Measurements from ENCODE around the gene MOB3B.
"Not testable (repeated sequence)": the region's sequence is repeated elsewhere in the genome, so short reads cannot be mapped to it uniquely, and the experiment has no call there.

The MOB3B gene

GRCh38 chr9:27467486-27467885 lies 62.1 kb downstream of the MOB3B start:
- H3K36me3 Mint-ChIP-seq (ENCODE audit: low read depth) = no peaks in the 10 kb centered on the region
- no peaks in the 10 kb centered on the region for H3K27me3 Mint-ChIP-seq
- no peaks in the 10 kb centered on the region for H3K9me3 Mint-ChIP-seq
- H3K27ac Mint-ChIP-seq = no peak overlapping the region
- peaks cover 3% of the 10 kb centered on the region for H3K4me1 Mint-ChIP-seq (ENCODE audit: low read depth)
- H3K4me3 Mint-ChIP-seq = no peak overlapping the region

- H3K27me3 Mint-ChIP-seq; H3K36me3 Mint-ChIP-seq (ENCODE audit: low read depth); H3K27ac Mint-ChIP-seq; H3K4me1 Mint-ChIP-seq (ENCODE audit: low read depth); H3K9me3 Mint-ChIP-seq; H3K4me3 Mint-ChIP-seq: not testable (repeated sequence)
These were observed 63.1 kb downstream of the MOB3B start for GRCh38 chr9:27466516-27466915.

- not testable (repeated sequence) for H3K27ac Mint-ChIP-seq; H3K27me3 Mint-ChIP-seq; H3K4me3 Mint-ChIP-seq; H3K9me3 Mint-ChIP-seq; H3K36me3 Mint-ChIP-seq (ENCODE audit: low read depth)
- H3K4me1 Mint-ChIP-seq (ENCODE audit: low read depth) = peaks cover 10% of the 10 kb centered on the region
These were observed 64.7 kb downstream of the MOB3B start for GRCh38 chr9:27464950-27465349.

GRCh38 chr9:27462846-27463245 lies 66.8 kb downstream of the MOB3B start:
- Mint-ChIP-seq H3K27ac (no peak overlapping the region), H3K4me1 (ENCODE audit: low read depth) (peaks cover 7% of the 10 kb centered on the region), H3K27me3 (no peaks in the 10 kb centered on the region), H3K36me3 (ENCODE audit: low read depth) (no peaks in the 10 kb centered on the region), H3K4me3 (no peak overlapping the region), H3K9me3 (no peaks in the 10 kb centered on the region)

- Mint-ChIP-seq H3K4me1 (ENCODE audit: low read depth) (peaks cover 11% of the 10 kb centered on the region), H3K27me3 (no peaks in the 10 kb centered on the region), H3K27ac (no peak overlapping the region), H3K4me3 (no peak overlapping the region), H3K36me3 (ENCODE audit: low read depth) (no peaks in the 10 kb centered on the region), H3K9me3 (no peaks in the 10 kb centered on the region)
These were observed 67.2 kb downstream of the MOB3B start for GRCh38 chr9:27462434-27462833.

GRCh38 chr9:27460226-27461023 lies 69.2 kb downstream of the MOB3B start:
- H3K4me3 Mint-ChIP-seq = no peak overlapping the region
- H3K9me3 Mint-ChIP-seq = no peaks in the 10 kb centered on the region
- H3K27ac Mint-ChIP-seq = no peak overlapping the region
- no peaks in the 10 kb centered on the region for H3K36me3 Mint-ChIP-seq (ENCODE audit: low read depth)
- H3K4me1 Mint-ChIP-seq (ENCODE audit: low read depth) = peaks cover 17% of the 10 kb centered on the region
- no peaks in the 10 kb centered on the region for H3K27me3 Mint-ChIP-seq

- H3K27me3 Mint-ChIP-seq = no peaks in the 10 kb centered on the region
- no peaks in the 10 kb centered on the region for H3K9me3 Mint-ChIP-seq
- H3K27ac Mint-ChIP-seq = peak overlapping the region; percentile 36
- peaks cover 17% of the 10 kb centered on the region for H3K4me1 Mint-ChIP-seq (ENCODE audit: low read depth)
- no peak overlapping the region for H3K4me3 Mint-ChIP-seq
- H3K36me3 Mint-ChIP-seq (ENCODE audit: low read depth) = peaks cover 4% of the 10 kb centered on the region
These were observed 72.2 kb downstream of the MOB3B start for GRCh38 chr9:27457445-27457844.

GRCh38 chr9:27453860-27454553 lies 75.6 kb downstream of the MOB3B start:
- H3K4me3 Mint-ChIP-seq = no peak overlapping the region

GRCh38 chr9:27451207-27451797 lies 78.3 kb downstream of the MOB3B start:
- peaks cover 21% of the 10 kb centered on the region for H3K36me3 Mint-ChIP-seq (ENCODE audit: low read depth)
- H3K4me3 Mint-ChIP-seq = no peak overlapping the region
- peaks cover 7% of the 10 kb centered on the region for H3K4me1 Mint-ChIP-seq (ENCODE audit: low read depth)
- no peak overlapping the region for H3K27ac Mint-ChIP-seq
- H3K27me3 Mint-ChIP-seq = no peaks in the 10 kb centered on the region
- no peaks in the 10 kb centered on the region for H3K9me3 Mint-ChIP-seq

More at GRCh38 chr9:27453860-27454553, 75.6 kb downstream of the MOB3B start:
- H3K27me3 Mint-ChIP-seq = no peaks in the 10 kb centered on the region
- peaks cover 7% of the 10 kb centered on the region for H3K36me3 Mint-ChIP-seq (ENCODE audit: low read depth)
- peaks cover 10% of the 10 kb centered on the region for H3K4me1 Mint-ChIP-seq (ENCODE audit: low read depth)
- H3K9me3 Mint-ChIP-seq = no peaks in the 10 kb centered on the region
- no peak overlapping the region for H3K27ac Mint-ChIP-seq

GRCh38 chr9:27450752-27451151 lies 78.9 kb downstream of the MOB3B start:
- Mint-ChIP-seq H3K27ac (no peak overlapping the region), H3K36me3 (ENCODE audit: low read depth) (peaks cover 21% of the 10 kb centered on the region), H3K4me1 (ENCODE audit: low read depth) (peaks cover 7% of the 10 kb centered on the region), H3K9me3 (no peaks in the 10 kb centered on the region), H3K27me3 (no peaks in the 10 kb centered on the region), H3K4me3 (no peak overlapping the region)

- not testable (repeated sequence) for H3K4me1 Mint-ChIP-seq (ENCODE audit: low read depth); H3K4me3 Mint-ChIP-seq; H3K9me3 Mint-ChIP-seq; H3K27me3 Mint-ChIP-seq; H3K27ac Mint-ChIP-seq
- H3K36me3 Mint-ChIP-seq (ENCODE audit: low read depth) = peaks cover 21% of the 10 kb centered on the region
These were observed 81.3 kb downstream of the MOB3B start for GRCh38 chr9:27448356-27448755.

- Mint-ChIP-seq H3K27me3 (no peaks in the 10 kb centered on the region), H3K36me3 (ENCODE audit: low read depth) (peaks cover 17% of the 10 kb centered on the region), H3K4me1 (ENCODE audit: low read depth) (peaks cover 18% of the 10 kb centered on the region), H3K27ac (no peak overlapping the region), H3K4me3 (no peak overlapping the region), H3K9me3 (no peaks in the 10 kb centered on the region)
These were observed 82.5 kb downstream of the MOB3B start for GRCh38 chr9:27447031-27447683.

- Mint-ChIP-seq H3K4me1 (ENCODE audit: low read depth) (peaks cover 30% of the 10 kb centered on the region), H3K36me3 (ENCODE audit: low read depth) (peaks cover 17% of the 10 kb centered on the region), H3K4me3 (no peak overlapping the region), H3K27ac (no peak overlapping the region), H3K9me3 (no peaks in the 10 kb centered on the region), H3K27me3 (no peaks in the 10 kb centered on the region)
These were observed 83.9 kb downstream of the MOB3B start for GRCh38 chr9:27445688-27446087.

GRCh38 chr9:27445057-27445595 lies 84.5 kb downstream of the MOB3B start:
- H3K9me3 Mint-ChIP-seq = no peaks in the 10 kb centered on the region
- H3K36me3 Mint-ChIP-seq (ENCODE audit: low read depth) = peaks cover 17% of the 10 kb centered on the region
- no peak overlapping the region for H3K27ac Mint-ChIP-seq
- H3K4me3 Mint-ChIP-seq = no peak overlapping the region
- H3K27me3 Mint-ChIP-seq = no peaks in the 10 kb centered on the region
- peaks cover 33% of the 10 kb centered on the region for H3K4me1 Mint-ChIP-seq (ENCODE audit: low read depth)

- Mint-ChIP-seq H3K27me3 (no peaks in the 10 kb centered on the region), H3K4me1 (ENCODE audit: low read depth) (peaks cover 32% of the 10 kb centered on the region), H3K4me3 (no peak overlapping the region), H3K9me3 (no peaks in the 10 kb centered on the region), H3K27ac (no peak overlapping the region), H3K36me3 (ENCODE audit: low read depth) (no peaks in the 10 kb centered on the region)
These were observed 87.2 kb downstream of the MOB3B start for GRCh38 chr9:27442464-27442863.

Data from stimulated activated naive CD8-positive, alpha-beta T cell treated with anti-CD3 and anti-CD28 coated beads, Interleukin-15, Interleukin-2, amounts not matched to agents 100 ng/mL and 50 ng/mL, for 24 hours (primary cell).